Measurements from ENCODE around the gene NT5C2. TPM values are rescaled to one million over a fixed set of nuclear protein-coding genes. Genes with fewer than 3 reads are reported as not detected.
"Not testable (repeated sequence)": the region's sequence is repeated elsewhere in the genome, so short reads cannot be mapped to it uniquely, and the experiment has no call there.

Gene NT5C2
- total RNA-seq, result 89.9 TPM

DNA sequence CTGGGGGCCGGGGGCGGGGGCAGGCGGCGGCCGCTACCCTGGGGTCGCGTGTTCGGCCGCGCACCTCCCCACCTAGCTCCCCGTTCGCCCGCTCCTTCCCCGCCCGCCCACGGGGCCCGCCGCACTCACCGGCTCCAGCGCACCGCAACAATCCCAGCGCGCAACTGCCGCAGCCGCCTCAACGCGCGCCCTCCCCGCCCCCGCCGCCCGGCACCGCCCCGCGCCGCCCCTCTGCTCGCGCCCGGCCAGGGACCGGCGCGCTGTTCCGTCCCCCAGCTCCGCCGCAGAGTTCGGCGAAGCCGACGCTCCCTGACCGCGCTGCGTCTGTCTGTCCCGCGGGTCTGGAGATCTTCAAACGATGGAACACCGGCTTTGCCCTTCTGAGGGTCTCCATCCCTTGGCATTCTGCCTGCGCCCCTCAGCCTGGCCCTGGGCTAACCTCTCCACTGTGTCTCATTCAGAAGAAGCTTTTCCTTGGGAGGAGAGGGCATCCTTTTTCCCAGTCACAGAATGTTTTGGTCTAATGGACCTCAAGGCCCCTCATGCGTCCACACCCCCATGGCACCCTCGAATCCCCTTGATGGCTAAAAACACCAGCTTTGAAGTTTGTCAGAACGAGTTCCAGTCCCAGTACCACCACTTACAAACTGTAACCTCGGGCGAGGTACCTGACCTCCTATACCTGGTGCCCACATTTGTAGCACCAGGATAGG, at the start of gene NT5C2:
Gene NT5C2, minus strand, starts transcription at position 166 of the 713 bp plus-strand sequence. CDS start 18,314 bp downstream, outside the sequence.
- peak; percentile 90 for DNase-seq (ENCODE audit: low spot score)
- intact Hi-C loops (cut with DNase I), result no loop called here
- ATAC-seq, result peak; percentile 89

DNA sequence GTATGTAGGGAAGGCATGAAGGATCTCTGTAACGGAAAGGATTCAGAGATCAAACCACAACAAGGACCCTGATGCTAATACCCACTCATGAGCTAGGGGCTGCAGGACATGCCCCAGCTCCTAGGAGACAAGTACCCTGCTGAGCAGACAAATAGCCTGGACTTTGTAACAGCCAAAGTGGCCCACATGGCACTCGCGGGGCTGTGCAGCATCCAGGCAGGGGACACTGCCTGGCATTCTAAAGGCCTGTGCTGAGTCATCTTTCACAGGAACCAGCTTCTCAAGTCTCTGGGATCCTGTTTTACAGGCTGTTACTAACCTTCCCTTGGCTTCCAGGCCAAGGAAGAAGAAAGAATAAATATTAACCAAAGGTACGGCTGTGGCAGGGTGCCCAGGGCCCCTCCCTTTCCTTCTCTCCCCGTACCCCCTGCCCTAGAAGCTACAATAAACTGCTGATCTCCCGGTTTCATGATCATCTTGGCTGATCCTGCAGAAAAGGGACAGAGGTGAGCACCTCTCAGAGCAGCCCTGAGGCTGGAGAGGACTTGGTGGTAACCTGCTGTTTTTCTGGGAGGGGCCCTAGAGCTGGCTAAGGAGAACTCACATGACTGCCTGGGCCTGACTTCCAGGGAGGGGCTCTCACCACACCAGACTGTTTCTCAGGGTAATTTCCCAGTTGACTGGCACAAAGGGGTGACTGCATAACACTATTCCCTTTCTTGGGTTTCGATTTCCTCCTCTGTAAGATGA, 48.4 kb upstream of the NT5C2 start:
- intact Hi-C loops (cut with DNase I), result no loop called here
- no peak for DNase-seq (ENCODE audit: low spot score)
- peak; percentile 18 for ATAC-seq

DNA sequence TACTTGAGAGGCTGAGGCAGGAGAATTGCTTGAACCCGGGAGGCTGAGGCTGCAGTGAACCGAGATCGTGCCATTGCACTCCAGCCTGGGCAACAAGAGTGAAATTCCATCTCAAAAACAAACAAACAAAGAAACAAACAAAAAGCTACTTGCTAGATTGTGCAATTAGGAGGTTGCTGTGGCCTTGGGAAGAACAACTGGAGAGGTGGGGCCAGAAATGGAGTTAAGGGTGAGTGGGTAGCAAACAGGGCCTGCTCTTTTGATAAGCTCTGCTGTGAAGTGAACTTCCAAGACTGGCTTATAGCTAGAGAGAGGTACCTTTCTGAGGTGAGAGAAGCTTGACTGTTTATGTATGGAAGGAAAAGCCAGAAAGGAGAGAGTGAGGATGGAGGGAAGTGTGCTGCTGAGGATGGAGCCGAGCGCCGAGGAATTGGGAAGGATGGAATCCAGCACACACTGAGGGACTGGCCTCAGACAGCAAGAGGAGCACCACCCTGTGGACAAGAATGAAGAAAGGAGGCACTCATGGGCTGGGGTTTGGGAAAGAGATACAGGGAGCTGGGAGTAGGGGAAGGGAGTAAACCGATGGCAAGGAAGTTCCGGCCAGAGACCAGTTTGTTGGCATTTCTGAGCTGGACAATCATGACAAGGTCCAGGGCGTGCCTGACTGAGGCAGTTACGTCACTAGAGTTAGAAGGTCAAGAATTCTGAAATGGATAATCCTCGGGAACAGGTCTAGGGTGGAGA, 45.6 kb upstream of the NT5C2 start:
- DNase-seq (ENCODE audit: low spot score) (peak; percentile 58), ATAC-seq (peak; percentile 87)
- intact Hi-C loops (cut with DNase I), result no loop called here

DNA sequence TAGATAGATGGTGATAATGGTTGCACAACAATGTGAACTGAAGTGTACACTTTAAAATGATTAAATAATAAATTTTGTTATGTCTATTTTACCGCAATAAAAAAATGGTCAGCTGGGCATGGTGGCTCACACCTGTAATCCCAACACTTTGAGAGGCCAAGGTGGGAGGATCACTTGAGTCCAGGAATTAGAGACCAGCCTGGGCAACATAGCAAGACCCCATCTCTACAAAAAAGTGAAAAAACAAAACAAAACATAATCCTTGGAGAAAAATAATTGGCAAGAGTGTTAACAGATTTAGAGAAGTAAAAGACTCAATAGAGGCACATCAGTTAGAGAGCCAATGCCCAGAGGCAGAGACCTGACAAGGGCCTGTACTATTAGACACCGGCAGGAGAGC, 42.7 kb upstream of the NT5C2 start:
- ATAC-seq (no peak), DNase-seq (ENCODE audit: low spot score) (no peak)
- intact Hi-C loops (cut with DNase I), result no loop called here

DNA sequence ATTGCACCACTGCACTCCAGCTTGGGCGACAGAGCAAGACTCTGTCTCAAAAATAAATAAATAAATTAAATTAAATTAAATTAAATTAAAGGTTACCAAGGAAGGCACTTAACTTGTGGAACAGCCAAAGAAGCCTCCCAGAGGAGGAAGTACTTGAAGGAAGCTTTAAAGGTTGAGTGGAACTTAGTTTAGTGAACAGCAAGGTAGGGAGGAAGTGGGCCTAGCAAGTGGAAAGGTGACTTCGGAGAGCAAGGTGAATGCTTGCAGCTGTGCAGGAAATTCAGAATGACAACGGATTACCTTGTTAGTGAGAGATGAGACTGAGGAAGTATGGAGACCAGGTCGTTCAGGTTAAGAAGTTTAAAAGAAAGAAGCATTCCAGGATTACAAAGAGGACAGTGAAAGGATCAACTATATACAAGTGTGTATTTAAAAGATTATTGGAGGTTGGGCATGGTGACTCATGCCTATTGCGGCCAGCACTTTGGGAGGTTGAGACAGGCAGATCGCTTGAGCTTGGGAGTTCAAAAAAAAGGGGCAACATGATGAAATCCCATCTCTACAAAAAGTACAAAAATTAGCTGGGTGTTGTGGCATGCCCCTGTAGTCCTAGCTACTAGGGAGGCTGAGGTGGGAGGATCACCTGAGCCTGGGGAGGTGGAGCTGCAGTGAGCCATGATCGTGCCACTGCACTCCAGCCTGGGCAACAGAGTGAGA, 39.9 kb upstream of the NT5C2 start:
- no peak for DNase-seq (ENCODE audit: low spot score)
- intact Hi-C loops (cut with DNase I), result no loop called here

DNA sequence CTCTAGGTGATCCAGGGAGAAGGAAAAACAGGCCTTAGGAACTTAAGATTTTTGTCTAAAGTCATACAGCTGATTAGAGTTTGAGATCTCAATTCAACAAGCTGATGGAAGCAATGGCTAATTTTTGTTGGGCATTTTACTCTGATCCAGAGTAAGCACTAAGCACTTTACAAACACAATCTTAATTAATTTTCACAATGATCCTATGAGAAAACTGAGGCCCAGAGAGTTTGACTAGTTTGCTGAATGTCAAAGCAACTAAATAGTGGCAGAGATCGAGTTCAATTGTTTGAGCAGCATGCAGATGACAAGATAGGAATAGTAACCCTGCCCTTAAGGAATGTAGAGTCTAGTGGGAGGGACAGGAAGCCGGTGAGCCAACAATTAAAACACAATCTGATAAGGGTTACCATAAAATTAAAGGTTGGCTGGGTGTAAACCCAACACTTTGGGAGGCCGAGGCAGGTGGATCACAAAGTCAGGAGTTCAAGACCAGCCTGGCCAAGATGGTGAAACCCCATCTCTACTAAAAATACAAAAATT, 39.1 kb upstream of the NT5C2 start:
- DNase-seq (ENCODE audit: low spot score) (no peak), ATAC-seq (no peak)
- intact Hi-C loops (cut with DNase I), result no loop called here

More for the DNA sequence above, 39.9 kb upstream of the NT5C2 start:
- ATAC-seq, result no peak

DNA sequence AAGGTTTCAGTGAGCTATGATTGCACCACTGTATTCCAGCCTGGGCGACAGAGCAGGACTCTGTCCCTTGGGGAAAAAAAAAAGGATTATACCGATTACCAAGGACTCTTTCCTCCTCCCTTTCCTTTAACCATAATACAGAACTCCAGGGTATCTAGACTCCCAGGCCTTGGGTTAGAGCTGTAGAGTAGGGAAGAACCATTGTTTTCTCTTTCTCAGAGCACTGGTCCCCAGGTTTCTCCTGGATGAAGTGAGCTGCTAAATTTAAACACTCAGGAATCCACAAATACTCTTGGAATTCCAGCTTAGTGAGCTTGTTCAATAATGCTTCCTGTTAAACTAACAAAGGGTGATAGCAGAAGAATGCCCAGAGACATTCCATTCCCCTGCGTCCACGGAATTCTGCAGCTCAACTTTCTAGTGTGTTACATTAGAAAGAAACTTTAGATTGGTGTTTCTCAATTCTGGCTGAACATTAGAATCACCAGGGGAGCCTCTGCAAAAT, 38.0 kb upstream of the NT5C2 start:
- DNase-seq (ENCODE audit: low spot score), result no peak
- intact Hi-C loops (cut with DNase I), result no loop called here
- peak; percentile 26 for ATAC-seq

DNA sequence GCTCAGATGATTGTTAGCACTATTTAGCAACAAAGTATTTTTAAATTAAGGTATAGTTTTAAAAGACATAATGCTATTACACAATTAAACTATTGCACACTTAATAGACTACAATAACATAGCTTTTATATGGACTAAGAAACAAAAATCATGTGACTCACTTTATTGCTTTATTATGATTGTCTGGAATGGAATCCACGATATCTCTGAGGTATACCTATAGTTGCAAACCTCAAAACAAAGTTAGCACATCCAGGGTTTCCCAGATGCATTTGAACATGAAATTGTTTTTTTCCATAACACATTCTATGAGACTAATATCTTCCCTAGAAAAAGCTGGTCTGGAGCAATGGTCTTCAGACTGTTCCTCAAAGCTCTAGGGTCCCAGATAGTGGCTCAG, 34.3 kb upstream of the NT5C2 start:
- ATAC-seq, result no peak
- intact Hi-C loops (cut with DNase I), result no loop called here

DNA sequence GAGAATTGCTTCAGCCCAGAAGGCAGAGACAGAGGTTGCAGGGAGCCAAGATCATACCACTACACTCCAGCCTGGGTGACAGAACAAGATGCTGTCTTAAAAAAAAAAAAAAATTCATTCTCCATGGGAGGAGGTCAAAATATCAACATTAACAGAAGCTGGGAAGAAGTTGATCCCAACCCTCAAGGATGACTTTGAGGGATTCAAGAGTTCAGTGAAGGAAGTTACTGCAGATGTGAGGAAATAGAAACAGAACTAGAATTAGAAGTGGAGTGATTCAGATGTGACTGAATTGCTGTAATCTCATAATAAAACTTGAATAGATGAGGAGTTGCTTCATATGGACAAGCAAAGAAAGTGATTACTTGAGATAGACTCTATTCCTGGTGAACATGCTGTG, 32.9 kb upstream of the NT5C2 start:
- no peak for ATAC-seq
- no peak for DNase-seq (ENCODE audit: low spot score)
- intact Hi-C loops (cut with DNase I), result no loop called here

More for the DNA sequence above, 34.3 kb upstream of the NT5C2 start:
- no peak for DNase-seq (ENCODE audit: low spot score)

DNA sequence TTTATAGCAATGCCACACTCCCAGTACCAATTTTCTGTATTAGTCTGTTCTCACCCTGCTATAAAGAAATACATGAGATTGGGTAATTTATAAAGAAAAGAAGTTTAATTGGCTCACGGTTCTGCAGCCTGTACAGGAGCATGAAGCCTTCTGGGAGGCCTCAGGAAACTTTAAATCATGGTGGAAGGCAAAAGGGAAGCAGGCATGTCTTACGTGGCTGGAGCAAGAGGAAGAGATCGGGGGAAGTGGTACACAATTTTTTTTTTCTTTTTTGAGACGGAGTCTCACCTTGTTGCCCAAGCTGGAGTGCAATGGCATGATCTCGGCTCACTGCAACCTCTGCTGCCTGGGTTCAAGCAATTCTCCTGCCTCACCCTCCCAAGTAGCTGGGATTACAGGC, 31.6 kb upstream of the NT5C2 start:
- intact Hi-C loops (cut with DNase I); DNase-seq (ENCODE audit: low spot score); ATAC-seq: not testable (repeated sequence)

DNA sequence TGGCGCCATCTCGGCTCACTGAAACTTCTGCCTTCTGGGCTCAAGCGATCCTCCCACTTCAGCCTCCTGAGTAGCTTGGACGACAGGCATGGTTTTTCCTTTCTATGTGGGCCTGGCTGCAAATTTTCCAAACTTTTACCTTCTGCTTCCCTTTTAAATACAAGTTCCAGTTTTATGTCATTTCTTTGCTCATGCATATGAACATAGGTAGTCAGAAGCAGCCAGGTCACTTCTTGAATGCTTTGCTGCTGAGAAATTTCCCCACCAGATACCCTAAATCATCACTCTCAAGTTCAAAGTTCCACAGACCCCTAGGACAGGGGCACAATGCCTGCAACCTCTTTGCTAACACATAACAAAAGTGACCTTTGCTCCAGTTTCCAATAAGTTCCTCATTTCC, 31.1 kb upstream of the NT5C2 start:
- no peak for DNase-seq (ENCODE audit: low spot score)
- intact Hi-C loops (cut with DNase I), result no loop called here
- ATAC-seq, result no peak

DNA sequence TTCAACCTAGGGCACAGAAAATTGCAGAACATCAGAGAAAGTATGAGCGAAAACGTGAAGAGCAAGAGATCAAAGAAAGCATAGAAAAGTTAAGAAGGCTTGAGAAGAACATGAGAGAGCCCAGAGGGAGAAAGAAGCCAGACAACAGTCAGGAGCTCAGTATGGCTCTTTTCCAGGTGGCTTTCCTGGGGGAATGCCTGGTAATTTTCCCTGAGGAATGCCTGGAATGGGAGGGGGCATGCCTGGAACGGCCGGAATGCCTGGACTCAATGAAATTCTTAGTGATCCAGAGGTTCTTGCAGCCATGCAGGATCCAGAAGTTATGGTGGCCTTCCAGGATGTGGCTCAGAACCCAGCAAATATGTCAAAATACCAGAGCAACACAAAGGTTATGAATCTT, 23.3 kb upstream of the NT5C2 start:
- ATAC-seq; intact Hi-C loops (cut with DNase I): not testable (repeated sequence)

DNA sequence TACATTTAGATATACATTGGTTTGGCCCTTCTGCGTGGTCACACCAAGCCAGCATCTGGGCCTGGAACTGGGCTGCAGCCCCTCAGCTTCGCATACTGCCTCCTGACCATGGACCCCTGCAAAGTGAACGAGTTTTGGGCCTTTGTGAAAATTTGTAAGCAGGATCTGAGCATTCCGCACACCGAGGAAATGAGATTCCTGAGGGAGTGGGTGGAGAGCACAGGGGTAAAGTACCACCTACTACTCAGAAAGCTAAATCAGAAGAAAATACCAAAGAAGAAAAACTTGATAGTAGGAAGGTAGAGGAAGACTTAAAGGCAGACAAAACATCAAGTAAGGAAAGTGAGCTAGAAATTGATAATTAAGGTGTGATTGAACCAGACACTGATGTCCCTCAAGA, 22.5 kb upstream of the NT5C2 start:
- ATAC-seq, result no peak
- intact Hi-C loops (cut with DNase I), result no loop called here
- no peak for DNase-seq (ENCODE audit: low spot score)

More for the DNA sequence above, 23.3 kb upstream of the NT5C2 start:
- DNase-seq (ENCODE audit: low spot score), result not testable (repeated sequence)

DNA sequence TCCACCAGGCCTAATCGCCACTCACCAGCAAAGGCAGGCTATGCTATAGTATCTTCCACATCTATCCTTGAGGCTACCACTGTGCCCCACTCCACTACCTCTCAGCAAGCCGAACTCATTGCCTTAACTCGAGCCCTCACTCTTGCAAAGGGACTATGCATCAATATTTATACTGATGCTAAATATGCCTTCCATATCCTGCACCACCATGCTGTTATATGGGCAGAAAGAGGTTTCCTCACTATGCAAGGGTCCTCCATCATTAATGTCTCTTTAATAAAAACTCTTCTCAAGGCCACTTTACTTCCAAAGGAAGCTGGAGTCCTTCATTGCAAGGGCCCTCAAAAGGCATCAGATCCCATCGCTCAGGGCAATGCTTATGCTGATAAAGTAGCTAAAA, 17.2 kb upstream of the NT5C2 start:
- DNase-seq (ENCODE audit: low spot score); intact Hi-C loops (cut with DNase I); ATAC-seq: not testable (repeated sequence)

DNA sequence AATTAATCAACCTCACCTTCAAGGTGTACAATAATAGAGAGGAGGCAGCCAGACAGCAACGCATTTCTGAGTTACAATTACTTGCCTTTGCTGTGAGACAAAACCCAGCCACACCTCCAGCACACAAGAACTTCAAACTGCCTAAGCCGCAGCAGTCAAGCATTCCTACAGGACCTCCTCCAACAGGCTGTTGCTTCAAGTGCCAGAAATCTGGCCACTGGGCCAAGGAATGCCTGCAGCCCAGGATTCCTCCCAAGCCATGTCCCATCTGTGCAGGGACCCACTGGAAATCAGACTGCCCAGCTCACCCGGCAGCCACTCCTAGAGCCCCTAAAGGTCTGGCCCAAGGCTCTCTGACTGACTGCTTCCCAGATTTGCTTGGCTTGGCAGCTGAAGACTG, 14.6 kb upstream of the NT5C2 start:
- ATAC-seq; DNase-seq (ENCODE audit: low spot score); intact Hi-C loops (cut with DNase I): not testable (repeated sequence)

DNA sequence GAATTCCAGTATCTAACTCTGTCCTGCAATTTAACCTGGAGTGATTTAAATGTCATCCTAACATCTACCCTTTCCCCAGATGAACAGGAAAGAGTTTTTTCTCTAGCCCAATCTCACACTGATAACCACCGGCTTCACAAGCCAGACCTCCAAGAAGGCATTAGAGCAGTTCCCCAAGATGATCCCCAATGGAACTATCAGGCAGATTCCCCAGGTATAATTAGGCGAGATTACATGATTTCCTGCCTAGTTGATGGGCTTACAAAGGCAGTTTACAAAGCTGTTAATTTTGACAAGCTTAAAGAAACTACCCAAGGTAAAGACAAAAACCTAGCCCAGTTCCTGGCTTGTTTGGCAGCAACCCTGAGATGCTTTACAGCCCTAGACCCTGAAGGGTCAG, 14.1 kb upstream of the NT5C2 start:
- intact Hi-C loops (cut with DNase I), result no loop called here
- DNase-seq (ENCODE audit: low spot score) (no peak), ATAC-seq (no peak)

DNA sequence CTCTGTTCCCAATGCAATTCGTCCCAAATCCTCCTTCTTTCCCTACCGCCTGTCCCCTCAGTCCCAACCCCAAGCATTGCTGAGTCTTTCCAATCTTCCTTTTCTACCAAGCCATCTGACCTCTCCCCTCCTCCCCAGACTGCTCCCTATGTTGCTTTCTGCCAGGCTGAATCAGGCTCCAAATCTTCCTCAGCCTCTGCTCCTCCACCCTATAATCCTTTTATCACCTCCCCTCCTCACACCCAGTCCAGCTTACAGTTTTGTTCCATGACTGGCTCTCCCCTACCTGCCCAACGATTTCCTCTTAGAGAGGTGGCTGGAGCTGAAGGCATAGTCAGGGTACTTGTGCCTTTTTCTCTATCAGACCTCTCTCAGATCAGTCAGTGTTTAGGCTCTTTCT, 13.6 kb upstream of the NT5C2 start:
- intact Hi-C loops (cut with DNase I); ATAC-seq: not testable (repeated sequence)

DNA sequence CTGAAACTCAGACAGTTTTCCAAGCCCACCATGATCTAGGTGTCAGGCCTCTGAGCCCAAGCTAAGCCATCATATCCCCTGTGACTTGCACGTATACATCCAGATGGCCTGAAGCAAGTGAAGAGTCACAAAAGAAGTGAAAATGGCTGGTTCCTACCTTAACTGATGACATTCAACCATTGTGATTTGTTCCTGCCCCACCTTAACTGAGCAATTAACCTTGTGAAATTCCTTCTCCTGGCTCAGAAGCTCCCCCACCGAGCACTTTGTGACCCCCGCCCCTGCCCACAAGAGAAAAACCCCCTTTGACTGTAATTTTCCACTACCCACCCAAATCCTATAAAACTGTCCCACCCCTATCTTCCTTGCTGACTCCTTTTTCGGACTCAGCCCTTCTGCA, 12.3 kb upstream of the NT5C2 start:
- intact Hi-C loops (cut with DNase I); ATAC-seq; DNase-seq (ENCODE audit: low spot score): not testable (repeated sequence)

More for the DNA sequence above, 13.6 kb upstream of the NT5C2 start:
- DNase-seq (ENCODE audit: low spot score), result not testable (repeated sequence)
